ENCODE data around the gene USP10.

- TF ChIP-seq CTCF (IDR thresholded peaks at IDR 0.05) (no peak), POLR2A (IDR thresholded peaks at IDR 0.05) (no peak)
Measured at GRCh38 chr16:84828322-84828721, 128.5 kb downstream of the USP10 start.

Data from tibial nerve (tissue), 3 donors.